Mammary epithelial cell (primary cell): Measurements from ENCODE around the gene OPHN1.

Experiments
- CTCF ChIP-seq, 2 donors: IDR thresholded peaks in 1 of 2; conservative IDR thresholded peaks in 1 of 2; 2 replicates each; pipeline ENCODE4 v1.5.1; 2011 to 2012; ENCODE audit warnings: inconsistent platforms in 2 of 2, low read length in 2 of 2, mild to moderate bottlenecking in 2 of 2, control low read depth in 1 of 2, low read depth in 1 of 2; ENCODE audit not compliant: insufficient read depth in 1 of 2; ENCODE audit errors: extremely low read depth in 1 of 2
- EZH2 ChIP-seq: IDR thresholded peaks from 2 replicates; pipeline ENCODE4 v1.6.1; 2012; ENCODE audit warnings: low read length, inconsistent platforms, borderline replicate concordance

GRCh38 chrX:68415316-68415715 lies 18.0 kb downstream of the OPHN1 start:
- TF ChIP-seq CTCF (conservative IDR thresholded peaks at IDR 0.05 in 1 of 2, IDR thresholded peaks at IDR 0.05 in 1 of 2; ENCODE audit: extremely low read depth in 1 of 2, insufficient read depth in 1 of 2, low read depth in 1 of 2, low read length in 2 of 2) = no peak
- no peak for TF ChIP-seq EZH2
